Skeletal muscle tissue (tissue), 4 donors: Measurements from ENCODE around the gene DGCR2. TPM values are rescaled to one million over a fixed set of nuclear protein-coding genes. Genes with fewer than 3 reads are reported as not detected.

Experiments used
- H3K27ac ChIP-seq: one replicate; pipeline ENCODE4 v1.7.0; 2013; ENCODE audit warnings: mild to moderate bottlenecking, low read depth, low read length, inconsistent platforms
- H3K27me3 ChIP-seq, 3 donors: one replicate each; pipeline ENCODE4 v1.7.0; 2013; ENCODE audit warnings: low read length in 3 of 3; ENCODE audit not compliant: control insufficient read depth in 3 of 3, insufficient read depth in 3 of 3
- H3K36me3 ChIP-seq, 3 donors: one replicate each; pipeline ENCODE4 v1.7.0; 2013; ENCODE audit warnings: low read length in 3 of 3; ENCODE audit not compliant: control insufficient read depth in 3 of 3, insufficient read depth in 3 of 3
- H3K4me1 ChIP-seq, 3 donors: one replicate each; pipeline ENCODE4 v1.7.0; 2013; ENCODE audit warnings: low read length in 3 of 3, mild to moderate bottlenecking in 3 of 3; ENCODE audit not compliant: control insufficient read depth in 3 of 3, insufficient read depth in 3 of 3
- H3K4me3 ChIP-seq, 3 donors: one replicate each; pipeline ENCODE4 v1.7.0; 2013; ENCODE audit warnings: low read length in 3 of 3
- H3K9ac ChIP-seq, 3 donors: one replicate each; pipeline ENCODE4 v1.7.0; 2013; ENCODE audit warnings: low read length in 3 of 3, mild to moderate bottlenecking in 3 of 3, moderate library complexity in 2 of 3, low read depth in 1 of 3
- H3K9me3 ChIP-seq, 3 donors: one replicate each; pipeline ENCODE4 v1.7.0; 2013; ENCODE audit warnings: low read length in 3 of 3; ENCODE audit not compliant: control insufficient read depth in 3 of 3
- total RNA-seq: library from RNA; depleted of rRNA; stranded (reverse); fragments of >200 nt; gene quantifications from one replicate; pipeline ENCODE4 v1.2.3, GENCODE V29; 2014
- donor health status: Osteomylitis.

Gene DGCR2
- total RNA-seq, 1 donor from 2014 or later: 41.8 TPM

GRCh38 chr22:19040391-19040861 lies 81.8 kb downstream of the DGCR2 start:
- peaks cover 0 to 5% (median 0%) of the 10 kb centered on the region in 3 donors for H3K4me1 ChIP-seq
- no peak overlapping the region for H3K9ac ChIP-seq
- no peaks in the 10 kb centered on the region for H3K27me3 ChIP-seq
- H3K36me3 ChIP-seq: peaks cover 79 to 82% (median 80%) of the 10 kb centered on the region in 3 donors
- H3K4me3 ChIP-seq: no peak overlapping the region
- no peak overlapping the region for H3K27ac ChIP-seq
- H3K9me3 ChIP-seq: no peaks in the 10 kb centered on the region

GRCh38 chr22:19039796-19040280 lies 82.4 kb downstream of the DGCR2 start:
- H3K4me3 ChIP-seq: no peak overlapping the region
- H3K27me3 ChIP-seq: no peaks in the 10 kb centered on the region
- H3K9me3 ChIP-seq: no peaks in the 10 kb centered on the region
- H3K4me1 ChIP-seq: peaks cover 0 to 5% (median 0%) of the 10 kb centered on the region in 3 donors
- H3K27ac ChIP-seq: no peak overlapping the region
- H3K9ac ChIP-seq: no peak overlapping the region
- peaks cover 74 to 76% (median 75%) of the 10 kb centered on the region in 3 donors for H3K36me3 ChIP-seq

GRCh38 chr22:19039448-19039780 lies 82.8 kb downstream of the DGCR2 start:
- Histone ChIP-seq H3K4me3 (no peak overlapping the region), H3K27me3 (no peaks in the 10 kb centered on the region), H3K4me1 (peaks cover 0 to 5% (median 0%) of the 10 kb centered on the region in 3 donors), H3K9ac (no peak overlapping the region), H3K27ac (no peak overlapping the region), H3K36me3 (peaks cover 69 to 74% (median 71%) of the 10 kb centered on the region in 3 donors), H3K9me3 (no peaks in the 10 kb centered on the region)

- Histone ChIP-seq H3K9ac (no peak overlapping the region), H3K9me3 (no peaks in the 10 kb centered on the region), H3K4me3 (no peak overlapping the region), H3K27ac (no peak overlapping the region), H3K4me1 (peaks cover 0 to 3% (median 0%) of the 10 kb centered on the region in 3 donors), H3K27me3 (no peaks in the 10 kb centered on the region), H3K36me3 (peaks cover 65 to 69% (median 67%) of the 10 kb centered on the region in 3 donors)
Measured at GRCh38 chr22:19038728-19039447, 83.3 kb downstream of the DGCR2 start.

- H3K4me1 ChIP-seq: no peaks in the 10 kb centered on the region
- H3K27ac ChIP-seq: no peak overlapping the region
- H3K4me3 ChIP-seq: no peak overlapping the region
- H3K9ac ChIP-seq: no peak overlapping the region
- no peaks in the 10 kb centered on the region for H3K27me3 ChIP-seq
- no peaks in the 10 kb centered on the region for H3K9me3 ChIP-seq
- H3K36me3 ChIP-seq: peaks cover 58 to 62% (median 60%) of the 10 kb centered on the region in 3 donors
Measured at GRCh38 chr22:19038164-19038546, 84.1 kb downstream of the DGCR2 start.

GRCh38 chr22:19037282-19038163 lies 84.7 kb downstream of the DGCR2 start:
- no peak overlapping the region for H3K4me3 ChIP-seq
- H3K27ac ChIP-seq: no peak overlapping the region
- no peaks in the 10 kb centered on the region for H3K27me3 ChIP-seq
- no peaks in the 10 kb centered on the region for H3K4me1 ChIP-seq
- H3K9me3 ChIP-seq: no peaks in the 10 kb centered on the region
- H3K36me3 ChIP-seq: peaks cover 51 to 56% (median 54%) of the 10 kb centered on the region in 3 donors
- H3K9ac ChIP-seq: no peak overlapping the region

- Histone ChIP-seq H3K27ac (no peak overlapping the region), H3K9ac (no peak overlapping the region), H3K27me3 (no peaks in the 10 kb centered on the region), H3K9me3 (no peaks in the 10 kb centered on the region), H3K4me3 (no peak overlapping the region), H3K4me1 (no peaks in the 10 kb centered on the region), H3K36me3 (peaks cover 43 to 49% (median 47%) of the 10 kb centered on the region in 3 donors)
Measured at GRCh38 chr22:19036523-19037273, 85.5 kb downstream of the DGCR2 start.

GRCh38 chr22:19036229-19036522 lies 86.0 kb downstream of the DGCR2 start:
- H3K4me1 ChIP-seq: no peaks in the 10 kb centered on the region
- no peak overlapping the region for H3K9ac ChIP-seq
- peaks cover 39 to 43% (median 42%) of the 10 kb centered on the region in 3 donors for H3K36me3 ChIP-seq
- no peaks in the 10 kb centered on the region for H3K27me3 ChIP-seq
- no peaks in the 10 kb centered on the region for H3K9me3 ChIP-seq
- no peak overlapping the region for H3K4me3 ChIP-seq
- H3K27ac ChIP-seq: no peak overlapping the region

- Histone ChIP-seq H3K4me1 (no peaks in the 10 kb centered on the region), H3K27ac (no peak overlapping the region), H3K36me3 (peaks cover 33 to 38% (median 37%) of the 10 kb centered on the region in 3 donors), H3K4me3 (no peak overlapping the region), H3K27me3 (peaks cover under 1 to 3% (median 2%) of the 10 kb centered on the region in 3 donors), H3K9ac (no peak overlapping the region), H3K9me3 (no peaks in the 10 kb centered on the region)
Measured at GRCh38 chr22:19035474-19036228, 86.6 kb downstream of the DGCR2 start.
